K562 (cell line): ENCODE results near the gene SFXN3. TPM values are rescaled to one million over a fixed set of nuclear protein-coding genes. Genes with fewer than 3 reads are reported as not detected.

ENCODE experiments used
- FOXK2 ChIP-seq, 2 experiments: fragments of 450-650 bp; IDR thresholded peaks in 1 of 2; conservative IDR thresholded peaks in 1 of 2; 2 replicates each; pipeline ENCODE4 v1.6.1; 2016; ENCODE audit warnings: low read depth in 2 of 2, mild to moderate bottlenecking in 1 of 2
- HMGN3 ChIP-seq: IDR thresholded peaks from 2 replicates; pipeline ENCODE4 v1.6.1; 2011; ENCODE audit warnings: borderline replicate concordance, low read depth, mild to moderate bottlenecking, mixed read lengths, low read length; ENCODE audit not compliant: insufficient read length; ENCODE audit errors: extremely low read depth
- JUNB ChIP-seq: fragments of 450-650 bp; formaldehyde crosslinking; conservative IDR thresholded peaks from 2 replicates; pipeline ENCODE4 v1.4.0; 2020; ENCODE audit warnings: mild to moderate bottlenecking
- NUFIP1 ChIP-seq: fragments of 450-650 bp; IDR thresholded peaks from 2 replicates; pipeline ENCODE4 v1.6.1; 2018; ENCODE audit not compliant: partially characterized antibody
- SMARCB1 ChIP-seq: IDR thresholded peaks from 2 replicates; pipeline ENCODE4 v1.6.1; 2011; ENCODE audit warnings: improper control_type of control experiment, low read depth; ENCODE audit not compliant: insufficient read length
- TBP ChIP-seq: optimal IDR thresholded peaks from 2 replicates; pipeline ENCODE3; 2011; ENCODE audit warnings: low read depth, low read length, improper control_type of control experiment
- WHSC1 ChIP-seq: IDR thresholded peaks from one replicate; pipeline ENCODE4 v1.6.1; 2012; ENCODE audit warnings: low read length, control low read depth, inconsistent platforms
- ZNF174 ChIP-seq: fragments of 250-450 bp; sonication (Bioruptor Pico); IDR thresholded peaks from 2 replicates; pipeline ENCODE4 v1.4.0; 2020; ENCODE audit warnings: mild to moderate bottlenecking
- ZNF197 ChIP-seq: fragments of 200-800 bp; sonication (Bioruptor generic); IDR thresholded peaks from 2 replicates; pipeline ENCODE4 v1.6.1; 2016; ENCODE audit warnings: low read depth, missing genetic modification characterization, missing compliant biosample characterization
- ZNF512 ChIP-seq: IDR thresholded peaks from 2 replicates; pipeline ENCODE4 v1.6.1; 2016; ENCODE audit warnings: missing genetic modification characterization, missing compliant biosample characterization
- polyA plus RNA-seq, 8 experiments: library from polyadenylated mRNA; depleted of rRNA in 4 of 8; stranded (reverse) in 5 of 8; unstranded in 3 of 8; fragments of >200 nt; fragmentation: Nextera tagmentation in 2 of 8; fragmentation: Illumina TruSeq in 1 of 8; extraction: Ambion mirVana in 2 of 8; extraction: Trizol in 1 of 8; gene quantifications; 2 replicates each; pipeline versions ENCODE4 v1.2.1 to v1.2.3, GENCODE V29; 2011 to 2014; ENCODE audit warnings: inconsistent platforms in 1 of 8, missing spikeins in 1 of 8
- total RNA-seq, 7 experiments: library from RNA; depleted of rRNA in 6 of 7; stranded (reverse); fragments of >200 nt in 6 of 7; fragmentation: Illumina TruSeq in 2 of 7; extraction: Trizol in 2 of 7; gene quantifications; 2 replicates each; pipeline versions ENCODE4 v1.2.1 to v1.2.3, GENCODE V29; 2011 to 2021; ENCODE audit warnings: low replicate concordance in 1 of 7
- TF ChIP-seq, protein P1 (sequence below): fragments of 250-450 bp; sonication (Bioruptor Pico); IDR thresholded peaks from 2 replicates; pipeline ENCODE4 v1.5.0; 2021; ENCODE audit warnings: mild to moderate bottlenecking, moderate library complexity

SFXN3 gene
- total and polyA plus RNA-seq, 9 of the 15 experiments (the other 6 are each of a cell fraction or from before 2014, with no cell fraction given) = 0.24 to 4.6 (median 0.86) TPM

- TF ChIP-seq WHSC1 (no peak), SMARCB1 (no peak), ZNF512 (tag) (no peak), FOXK2 (conservative IDR thresholded peaks at IDR 0.05 in 1 of 2, IDR thresholded peaks at IDR 0.05 in 1 of 2; ENCODE audit: low read depth in 2 of 2) (no peak), JUNB (no peak), TBP (no peak), NUFIP1 (no peak), HMGN3 (no peak), ZNF174 (no peak), ZNF197 (CRISPR knock-in tag) (no peak)
- TF ChIP-seq, protein P1, sequence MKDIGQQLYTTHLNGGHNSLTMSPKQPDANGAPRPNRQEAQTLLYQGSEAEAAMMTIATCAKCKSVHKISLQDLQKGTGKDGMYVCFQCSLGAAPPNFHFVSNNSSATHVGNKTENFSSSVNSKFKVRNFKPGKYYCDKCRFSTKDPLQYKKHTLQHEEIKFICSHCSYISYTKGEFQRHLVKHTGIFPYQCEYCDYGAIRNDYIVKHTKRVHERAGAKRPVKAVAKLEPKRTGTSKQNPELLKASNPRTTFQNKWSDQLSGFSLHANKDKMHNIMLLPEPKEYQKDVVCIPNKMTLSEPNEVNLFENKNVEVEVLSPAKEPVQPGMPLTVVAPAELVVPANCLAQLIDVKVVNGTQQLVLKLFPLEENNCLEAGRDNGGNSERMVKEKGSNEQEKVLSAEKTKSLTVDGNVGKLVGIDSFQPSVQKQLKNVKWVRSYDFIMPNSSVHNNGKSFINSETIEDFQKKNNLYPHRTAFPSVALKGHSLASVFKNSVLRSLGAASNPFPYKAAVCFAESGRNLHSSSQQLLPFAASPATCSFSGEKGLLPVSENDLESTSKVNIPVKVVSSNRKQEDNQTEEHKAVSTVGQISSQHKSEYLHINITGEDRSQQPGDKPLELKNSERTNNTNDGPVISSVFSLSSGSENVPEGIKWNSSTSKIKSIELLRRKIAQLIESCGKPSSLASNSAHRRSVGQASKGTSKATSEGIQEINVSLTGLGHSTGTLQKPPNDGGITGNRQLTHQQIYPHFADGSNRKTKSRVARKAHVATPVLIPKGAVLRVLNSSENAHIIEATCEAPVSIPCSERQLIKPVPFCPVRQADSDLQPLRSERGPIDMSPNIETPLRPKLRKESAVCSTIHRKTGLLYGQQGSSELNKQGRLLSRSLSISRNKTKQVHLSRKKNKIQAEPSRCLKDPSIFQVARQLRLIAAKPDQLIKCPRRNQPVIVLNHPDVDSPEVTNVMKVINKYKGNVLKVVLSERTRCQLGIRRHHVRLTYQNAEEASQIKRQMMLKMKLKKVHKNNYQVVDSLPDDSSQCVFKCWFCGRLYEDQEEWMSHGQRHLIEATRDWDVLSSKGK = no peak
These were observed 30.7 kb downstream of the SFXN3 start, which contains the start of gene KAZALD1 (continued) for GRCh38 chr10:101061624-101062231.
